Karpas-422 (cell line): ENCODE results near the gene PLCH2. TPM values are rescaled to one million over a fixed set of nuclear protein-coding genes. Genes with fewer than 3 reads are reported as not detected.

Experiments used
- DNase-seq: peaks from one replicate; pipeline ENCODE4 v3.0.0-alpha.2; 2015
- H2AFZ ChIP-seq: fragments of 200-600 bp; sonication (generic); 2 replicates; pipeline ENCODE4 v1.6.1; 2014; ENCODE audit warnings: antibody characterized with exemption, low read length, mixed read lengths
- H3K27ac ChIP-seq: fragments of 200-600 bp; sonication (generic); 2 replicates; pipeline ENCODE4 v1.5.1; 2014; ENCODE audit warnings: mild to moderate bottlenecking, low read length, moderate library complexity
- H3K27me3 ChIP-seq: fragments of 200-600 bp; sonication (generic); 2 replicates; pipeline ENCODE4 v1.6.1; 2014; ENCODE audit warnings: low read length, mixed read lengths
- H3K36me3 ChIP-seq: fragments of 200-600 bp; sonication (generic); 2 replicates; pipeline ENCODE4 v1.6.1; 2014; ENCODE audit warnings: low read length, mixed read lengths; ENCODE audit not compliant: insufficient read depth
- H3K4me1 ChIP-seq: fragments of 200-600 bp; sonication (generic); 2 replicates; pipeline ENCODE4 v1.6.1; 2014; ENCODE audit warnings: mild to moderate bottlenecking, low read length, mixed read lengths
- H3K4me2 ChIP-seq: fragments of 200-600 bp; sonication (generic); 2 replicates; pipeline ENCODE4 v1.6.1; 2014; ENCODE audit warnings: low read length, low read depth, mild to moderate bottlenecking; ENCODE audit not compliant: poor library complexity, severe bottlenecking
- H3K4me3 ChIP-seq: fragments of 200-600 bp; sonication (generic); 2 replicates; pipeline ENCODE4 v1.5.1; 2014; ENCODE audit warnings: mild to moderate bottlenecking, antibody characterized with exemption, low read length, mixed read lengths
- H3K79me2 ChIP-seq: fragments of 200-600 bp; sonication (generic); 2 replicates; pipeline ENCODE4 v1.6.1; 2014; ENCODE audit warnings: mild to moderate bottlenecking, low read length, mixed read lengths
- H3K9ac ChIP-seq: fragments of 200-600 bp; sonication (generic); 2 replicates; pipeline ENCODE4 v1.6.0; 2014; ENCODE audit warnings: low read length
- H3K9me2 ChIP-seq: fragments of 200-600 bp; sonication (generic), shearing (Covaris generic); replicated peaks from 2 replicates; pipeline ENCODE4 v1.6.0; 2014; ENCODE audit warnings: mild to moderate bottlenecking, low read length, moderate library complexity; ENCODE audit not compliant: insufficient read depth
- H3K9me3 ChIP-seq: fragments of 300-700, 200-600 bp; sonication (generic); 2 replicates; pipeline ENCODE4 v1.6.1; 2014; ENCODE audit warnings: low read length, mixed read lengths
- H4K20me1 ChIP-seq: fragments of 200-600 bp; sonication (generic); 2 replicates; pipeline ENCODE4 v1.6.1; 2014; ENCODE audit warnings: mild to moderate bottlenecking, antibody characterized with exemption, low read length, low read depth; ENCODE audit not compliant: insufficient read depth
- total RNA-seq: library from RNA; depleted of rRNA; stranded (reverse); fragments of >200 nt; shearing (Covaris generic); gene quantifications from 2 replicates; pipeline ENCODE4 v1.2.3, GENCODE V29; 2014; ENCODE audit warnings: low replicate concordance

PLCH2 gene
- total RNA-seq, 1 experiment from 2014 or later, result 0.19 TPM

- Histone ChIP-seq H3K9ac (no peak overlapping the region), H3K79me2 (no peaks in the 10 kb centered on the region), H3K27ac (no peak overlapping the region), H3K9me3 (no peaks in the 10 kb centered on the region), H4K20me1 (peaks cover 17% of the 10 kb centered on the region; the same call in 1 of the 2 replicates), H2AFZ (no peak overlapping the region), H3K27me3 (no peaks in the 10 kb centered on the region), H3K9me2 (no peaks in the 10 kb centered on the region), H3K36me3 (no peaks in the 10 kb centered on the region), H3K4me2 (no peak overlapping the region), H3K4me1 (peaks cover 17% of the 10 kb centered on the region), H3K4me3 (no peak overlapping the region)
- no peak for DNase-seq
Observed at GRCh38 chr1:2502210-2502609, 26.1 kb downstream of the PLCH2 start.

- H3K27me3 ChIP-seq, result no peaks in the 10 kb centered on the region
- H3K27ac ChIP-seq, result no peak overlapping the region
- H3K79me2 ChIP-seq, result no peaks in the 10 kb centered on the region
- no peaks in the 10 kb centered on the region for H3K36me3 ChIP-seq
- no peak overlapping the region for H3K4me2 ChIP-seq
- H3K9me2 ChIP-seq, result no peaks in the 10 kb centered on the region
- H3K4me3 ChIP-seq, result no peak overlapping the region
- no peak overlapping the region for H2AFZ ChIP-seq
- H4K20me1 ChIP-seq, result peaks cover 13% of the 10 kb centered on the region; the same call in 1 of the 2 replicates
- DNase-seq, result no peak
- no peaks in the 10 kb centered on the region for H3K9me3 ChIP-seq
- H3K4me1 ChIP-seq, result peaks cover 11% of the 10 kb centered on the region
- H3K9ac ChIP-seq, result no peak overlapping the region
Observed at GRCh38 chr1:2502661-2503553, 26.8 kb downstream of the PLCH2 start.

GRCh38 chr1:2503554-2504224, 27.6 kb downstream of the PLCH2 start:
- Histone ChIP-seq H3K27ac (no peak overlapping the region), H3K9me2 (no peaks in the 10 kb centered on the region), H3K9me3 (no peaks in the 10 kb centered on the region)

GRCh38 chr1:2504225-2504948, 28.3 kb downstream of the PLCH2 start:
- Histone ChIP-seq H4K20me1 (peaks cover 9% of the 10 kb centered on the region; the same call in 1 of the 2 replicates), H3K79me2 (no peaks in the 10 kb centered on the region), H3K27me3 (no peaks in the 10 kb centered on the region), H3K4me3 (no peak overlapping the region), H3K36me3 (no peaks in the 10 kb centered on the region), H3K9ac (no peak overlapping the region), H3K9me2 (no peaks in the 10 kb centered on the region), H3K9me3 (no peaks in the 10 kb centered on the region), H2AFZ (no peak overlapping the region), H3K27ac (no peak overlapping the region), H3K4me2 (no peak overlapping the region), H3K4me1 (peaks cover 6% of the 10 kb centered on the region)
- DNase-seq, result no peak

More at GRCh38 chr1:2503554-2504224, 27.6 kb downstream of the PLCH2 start:
- Histone ChIP-seq H3K4me2 (no peak overlapping the region), H3K36me3 (no peaks in the 10 kb centered on the region), H2AFZ (no peak overlapping the region), H3K9ac (no peak overlapping the region), H3K79me2 (no peaks in the 10 kb centered on the region), H3K4me3 (no peak overlapping the region), H3K4me1 (peaks cover 6% of the 10 kb centered on the region), H3K27me3 (no peaks in the 10 kb centered on the region), H4K20me1 (peaks cover 9% of the 10 kb centered on the region; the same call in 1 of the 2 replicates)
- DNase-seq, result no peak

- Histone ChIP-seq H4K20me1 (peaks cover 9% of the 10 kb centered on the region; the same call in 1 of the 2 replicates), H3K4me2 (no peak overlapping the region), H3K9me3 (no peaks in the 10 kb centered on the region), H3K36me3 (no peaks in the 10 kb centered on the region), H3K27me3 (no peaks in the 10 kb centered on the region), H3K9ac (no peak overlapping the region), H3K4me3 (no peak overlapping the region), H2AFZ (no peak overlapping the region), H3K27ac (no peak overlapping the region), H3K9me2 (no peaks in the 10 kb centered on the region), H3K4me1 (peaks cover 4% of the 10 kb centered on the region), H3K79me2 (no peaks in the 10 kb centered on the region)
- no peak for DNase-seq
Observed at GRCh38 chr1:2504949-2505272, 28.8 kb downstream of the PLCH2 start.

- DNase-seq, result no peak
- Histone ChIP-seq H2AFZ (no peak overlapping the region), H3K9ac (no peak overlapping the region), H3K27ac (no peak overlapping the region), H3K36me3 (no peaks in the 10 kb centered on the region), H3K9me3 (no peaks in the 10 kb centered on the region), H3K79me2 (no peaks in the 10 kb centered on the region), H3K27me3 (no peaks in the 10 kb centered on the region), H3K4me2 (no peak overlapping the region), H3K4me3 (no peak overlapping the region), H3K4me1 (no peaks in the 10 kb centered on the region), H3K9me2 (no peaks in the 10 kb centered on the region), H4K20me1 (peaks cover 9% of the 10 kb centered on the region; the same call in 1 of the 2 replicates)
Observed at GRCh38 chr1:2505461-2505994, 29.4 kb downstream of the PLCH2 start.

GRCh38 chr1:2506007-2506860, 30.1 kb downstream of the PLCH2 start:
- Histone ChIP-seq H3K4me1 (no peaks in the 10 kb centered on the region), H2AFZ (no peak overlapping the region), H3K9me3 (no peaks in the 10 kb centered on the region), H3K27me3 (no peaks in the 10 kb centered on the region), H3K4me3 (no peak overlapping the region), H3K79me2 (no peaks in the 10 kb centered on the region), H4K20me1 (peaks cover 9% of the 10 kb centered on the region; the same call in 1 of the 2 replicates), H3K9ac (no peak overlapping the region), H3K27ac (no peak overlapping the region), H3K9me2 (no peaks in the 10 kb centered on the region), H3K4me2 (no peak overlapping the region), H3K36me3 (no peaks in the 10 kb centered on the region)
- DNase-seq, result no peak
